Thyroid gland (tissue), 4 donors: ENCODE data around the gene HAO2.

Experiments
- POLR2A ChIP-seq, 2 donors: fragments of 450-650 bp; IDR thresholded peaks; one replicate each; pipeline ENCODE4 v1.6.1; 2017; ENCODE audit warnings: antibody characterized with exemption in 2 of 2, mild to moderate bottlenecking in 2 of 2, moderate library complexity in 1 of 2
- TF ChIP-seq, protein P1 (sequence below), 6 experiments: fragments of 200-600 bp in 3 of 6; fragments of 450-650 bp in 3 of 6; sonication (generic) in 3 of 6; IDR thresholded peaks; one replicate each; pipeline ENCODE4 v1.5.1; 2016 to 2019; ENCODE audit warnings: antibody characterized with exemption in 6 of 6, mild to moderate bottlenecking in 2 of 6, inconsistent platforms in 1 of 6, moderate library complexity in 1 of 6

DNA sequence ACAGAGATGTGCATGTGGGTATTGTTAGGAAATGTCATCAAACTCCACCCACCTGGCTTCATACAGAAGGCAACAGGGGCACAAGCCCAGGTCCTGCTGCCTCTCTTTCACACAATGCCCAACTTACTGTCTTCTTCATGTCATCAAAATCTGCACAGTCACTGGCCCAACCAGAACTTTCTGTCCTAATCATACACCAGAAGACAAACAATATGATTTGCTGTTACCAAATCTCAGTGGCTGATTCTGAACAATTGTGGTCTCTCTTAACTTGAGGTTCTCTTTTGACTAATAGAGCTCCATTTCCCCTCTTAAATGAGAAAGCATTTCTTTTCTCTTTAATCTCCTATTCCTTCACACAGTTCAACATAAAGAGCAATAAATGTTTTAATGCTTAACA lies 54.0 kb downstream of the HAO2 start:
- TF ChIP-seq, protein P1, sequence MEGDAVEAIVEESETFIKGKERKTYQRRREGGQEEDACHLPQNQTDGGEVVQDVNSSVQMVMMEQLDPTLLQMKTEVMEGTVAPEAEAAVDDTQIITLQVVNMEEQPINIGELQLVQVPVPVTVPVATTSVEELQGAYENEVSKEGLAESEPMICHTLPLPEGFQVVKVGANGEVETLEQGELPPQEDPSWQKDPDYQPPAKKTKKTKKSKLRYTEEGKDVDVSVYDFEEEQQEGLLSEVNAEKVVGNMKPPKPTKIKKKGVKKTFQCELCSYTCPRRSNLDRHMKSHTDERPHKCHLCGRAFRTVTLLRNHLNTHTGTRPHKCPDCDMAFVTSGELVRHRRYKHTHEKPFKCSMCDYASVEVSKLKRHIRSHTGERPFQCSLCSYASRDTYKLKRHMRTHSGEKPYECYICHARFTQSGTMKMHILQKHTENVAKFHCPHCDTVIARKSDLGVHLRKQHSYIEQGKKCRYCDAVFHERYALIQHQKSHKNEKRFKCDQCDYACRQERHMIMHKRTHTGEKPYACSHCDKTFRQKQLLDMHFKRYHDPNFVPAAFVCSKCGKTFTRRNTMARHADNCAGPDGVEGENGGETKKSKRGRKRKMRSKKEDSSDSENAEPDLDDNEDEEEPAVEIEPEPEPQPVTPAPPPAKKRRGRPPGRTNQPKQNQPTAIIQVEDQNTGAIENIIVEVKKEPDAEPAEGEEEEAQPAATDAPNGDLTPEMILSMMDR (IDR thresholded peaks at IDR 0.05) = no peak
- no peak for TF ChIP-seq POLR2A (IDR thresholded peaks at IDR 0.05)
